Stimulated activated naive CD8-positive, alpha-beta T cell treated with anti-CD3 and anti-CD28 coated beads, Interleukin-15, amount 100 ng/mL, for 72 hours (primary cell): Measurements from ENCODE around the gene PRXL2A.
"Not testable (repeated sequence)": the region's sequence is repeated elsewhere in the genome, so short reads cannot be mapped to it uniquely, and the experiment has no call there.

ENCODE experiments used
- ATAC-seq: fragments of 150-1000 bp; cut with Tn5 transposase; 2 replicates; pipeline ENCODE4 v1.10.0; 2021; ENCODE audit warnings: mild to moderate bottlenecking, moderate library complexity
- DNase-seq, 2 donors: peaks; one replicate each; pipeline ENCODE4 v3.0.0; 2021 to 2022
- H3K27ac Mint-ChIP-seq, 2 donors: one replicate each; pipeline ENCODE4 v1.8.0; 2022; ENCODE audit warnings: mild to moderate bottlenecking in 2 of 2, mixed read lengths in 2 of 2, moderate library complexity in 2 of 2
- H3K27me3 Mint-ChIP-seq: one replicate; pipeline ENCODE4 v1.8.0; 2022; ENCODE audit warnings: mixed read lengths
- H3K4me1 Mint-ChIP-seq: one replicate; pipeline ENCODE4 v1.8.0; 2022; ENCODE audit warnings: mild to moderate bottlenecking, mixed read lengths
- H3K4me3 Mint-ChIP-seq, 2 donors: one replicate each; pipeline ENCODE4 v1.8.0; 2022; ENCODE audit warnings: mild to moderate bottlenecking in 2 of 2, mixed read lengths in 2 of 2, moderate library complexity in 1 of 2
- H3K9me3 Mint-ChIP-seq, 2 donors: one replicate each; pipeline ENCODE4 v1.8.0; 2022; ENCODE audit warnings: mixed read lengths in 2 of 2

Gene PRXL2A

GRCh38 chr10:80405626-80406025 lies 2.7 kb upstream of the PRXL2A start:
- H3K4me1 Mint-ChIP-seq = peaks cover 22% of the 10 kb centered on the region
- no peak overlapping the region for H3K4me3 Mint-ChIP-seq
- DNase-seq (no peak), ATAC-seq (no peak)
- no peaks in the 10 kb centered on the region for H3K27me3 Mint-ChIP-seq
- no peak overlapping the region for H3K27ac Mint-ChIP-seq
- H3K9me3 Mint-ChIP-seq = no peaks in the 10 kb centered on the region

- no peak for ATAC-seq
- Mint-ChIP-seq H3K27me3 (no peaks in the 10 kb centered on the region), H3K27ac (no peak overlapping the region), H3K4me1 (peaks cover 28% of the 10 kb centered on the region), H3K4me3 (no peak overlapping the region), H3K9me3 (no peaks in the 10 kb centered on the region)
- no peak for DNase-seq
These were observed 2.1 kb upstream of the PRXL2A start for GRCh38 chr10:80406204-80406603.

- Mint-ChIP-seq H3K27me3 (no peaks in the 10 kb centered on the region), H3K4me1 (peaks cover 44% of the 10 kb centered on the region), H3K9me3 (no peaks in the 10 kb centered on the region), H3K27ac (peak overlapping the region; percentile 69 to 85), H3K4me3 (peak overlapping the region; percentile 84 to 90)
- DNase-seq = peak; percentile 56 to 66
- ATAC-seq = peak; percentile 75
These were observed 524 bp upstream of the PRXL2A start for GRCh38 chr10:80407812-80408241.

- Mint-ChIP-seq H3K27ac (peak overlapping the region in 1 of 2 donors; percentile 63), H3K4me1 (peaks cover 53% of the 10 kb centered on the region), H3K27me3 (no peaks in the 10 kb centered on the region), H3K4me3 (peak overlapping the region; percentile 84 to 90), H3K9me3 (no peaks in the 10 kb centered on the region)
- ATAC-seq (no peak), DNase-seq (no peak)
These were observed 770 bp downstream of the PRXL2A start for GRCh38 chr10:80409121-80409520.

GRCh38 chr10:80410122-80410521 lies 1.8 kb downstream of the PRXL2A start:
- no peak overlapping the region for H3K27ac Mint-ChIP-seq
- ATAC-seq (no peak), DNase-seq (no peak)
- no peaks in the 10 kb centered on the region for H3K27me3 Mint-ChIP-seq
- peaks cover 53% of the 10 kb centered on the region for H3K4me1 Mint-ChIP-seq
- no peak overlapping the region for H3K4me3 Mint-ChIP-seq
- no peaks in the 10 kb centered on the region for H3K9me3 Mint-ChIP-seq

- ATAC-seq (no peak), DNase-seq (no peak)
- peaks cover 53% of the 10 kb centered on the region for H3K4me1 Mint-ChIP-seq
- no peaks in the 10 kb centered on the region for H3K27me3 Mint-ChIP-seq
- no peak overlapping the region for H3K27ac Mint-ChIP-seq
- H3K4me3 Mint-ChIP-seq = no peak overlapping the region
- no peaks in the 10 kb centered on the region for H3K9me3 Mint-ChIP-seq
These were observed 2.3 kb downstream of the PRXL2A start for GRCh38 chr10:80410578-80411145.

GRCh38 chr10:80411267-80411668 lies 2.9 kb downstream of the PRXL2A start:
- no peak for DNase-seq
- no peaks in the 10 kb centered on the region for H3K27me3 Mint-ChIP-seq
- no peak overlapping the region for H3K27ac Mint-ChIP-seq
- peaks cover 53% of the 10 kb centered on the region for H3K4me1 Mint-ChIP-seq
- H3K9me3 Mint-ChIP-seq = no peaks in the 10 kb centered on the region
- no peak overlapping the region for H3K4me3 Mint-ChIP-seq
- no peak for ATAC-seq

GRCh38 chr10:80411681-80412220 lies 3.4 kb downstream of the PRXL2A start:
- Mint-ChIP-seq H3K4me3 (no peak overlapping the region), H3K9me3 (no peaks in the 10 kb centered on the region), H3K27ac (peak overlapping the region in 1 of 2 donors; percentile 35), H3K27me3 (no peaks in the 10 kb centered on the region), H3K4me1 (peaks cover 53% of the 10 kb centered on the region)
- DNase-seq = no peak
- ATAC-seq = no peak

GRCh38 chr10:80412486-80412885 lies 4.1 kb downstream of the PRXL2A start:
- peak in 1 of 2 donors; percentile 26 for DNase-seq
- Mint-ChIP-seq H3K27me3 (no peaks in the 10 kb centered on the region), H3K4me1 (peaks cover 51% of the 10 kb centered on the region), H3K9me3 (no peaks in the 10 kb centered on the region), H3K27ac (peak overlapping the region in 1 of 2 donors; percentile 35), H3K4me3 (no peak overlapping the region)
- ATAC-seq = no peak

GRCh38 chr10:80413271-80413996 lies 5.1 kb downstream of the PRXL2A start:
- ATAC-seq (no peak), DNase-seq (no peak)
- H3K27me3 Mint-ChIP-seq = no peaks in the 10 kb centered on the region
- H3K27ac Mint-ChIP-seq = peak overlapping the region in 1 of 2 donors; percentile 16
- H3K9me3 Mint-ChIP-seq = no peaks in the 10 kb centered on the region
- peaks cover 45% of the 10 kb centered on the region for H3K4me1 Mint-ChIP-seq
- H3K4me3 Mint-ChIP-seq = no peak overlapping the region

GRCh38 chr10:80414142-80414895 lies 6.0 kb downstream of the PRXL2A start:
- Mint-ChIP-seq H3K27ac (no peak overlapping the region), H3K4me3 (no peak overlapping the region), H3K9me3 (no peaks in the 10 kb centered on the region), H3K27me3 (no peaks in the 10 kb centered on the region), H3K4me1 (peaks cover 40% of the 10 kb centered on the region)
- no peak for ATAC-seq
- DNase-seq = no peak

GRCh38 chr10:80415734-80416478 lies 7.6 kb downstream of the PRXL2A start:
- Mint-ChIP-seq H3K9me3 (no peaks in the 10 kb centered on the region), H3K27ac (no peak overlapping the region), H3K4me1 (peaks cover 28% of the 10 kb centered on the region), H3K27me3 (no peaks in the 10 kb centered on the region), H3K4me3 (no peak overlapping the region)
- no peak for DNase-seq
- no peak for ATAC-seq

GRCh38 chr10:80416479-80417098 lies 8.2 kb downstream of the PRXL2A start:
- Mint-ChIP-seq H3K4me3 (no peak overlapping the region), H3K4me1 (peaks cover 22% of the 10 kb centered on the region), H3K27me3 (no peaks in the 10 kb centered on the region), H3K9me3 (no peaks in the 10 kb centered on the region), H3K27ac (no peak overlapping the region)
- ATAC-seq (no peak), DNase-seq (no peak)

- not testable (repeated sequence) for H3K27ac Mint-ChIP-seq, DNase-seq, H3K9me3 Mint-ChIP-seq, ATAC-seq, H3K4me3 Mint-ChIP-seq, H3K27me3 Mint-ChIP-seq
- H3K4me1 Mint-ChIP-seq = peaks cover 15% of the 10 kb centered on the region
These were observed 8.9 kb downstream of the PRXL2A start for GRCh38 chr10:80417256-80417655.
